GM23248 (cell line): ENCODE data around the gene DSTYK.

ENCODE experiments used
- EZH2 ChIP-seq: fragments of 200-600 bp; sonication (generic); IDR thresholded peaks from 2 replicates; pipeline ENCODE4 v1.6.1; 2018; ENCODE audit warnings: antibody characterized with exemption, mild to moderate bottlenecking; ENCODE audit not compliant: insufficient read depth, poor library complexity, severe bottlenecking
- EZH2phosphoT487 ChIP-seq: fragments of 200-600 bp; sonication (generic); IDR thresholded peaks from 2 replicates; pipeline ENCODE4 v1.6.1; 2018; ENCODE audit warnings: antibody characterized with exemption, moderate library complexity, mild to moderate bottlenecking, low read depth; ENCODE audit not compliant: insufficient read depth

DNA sequence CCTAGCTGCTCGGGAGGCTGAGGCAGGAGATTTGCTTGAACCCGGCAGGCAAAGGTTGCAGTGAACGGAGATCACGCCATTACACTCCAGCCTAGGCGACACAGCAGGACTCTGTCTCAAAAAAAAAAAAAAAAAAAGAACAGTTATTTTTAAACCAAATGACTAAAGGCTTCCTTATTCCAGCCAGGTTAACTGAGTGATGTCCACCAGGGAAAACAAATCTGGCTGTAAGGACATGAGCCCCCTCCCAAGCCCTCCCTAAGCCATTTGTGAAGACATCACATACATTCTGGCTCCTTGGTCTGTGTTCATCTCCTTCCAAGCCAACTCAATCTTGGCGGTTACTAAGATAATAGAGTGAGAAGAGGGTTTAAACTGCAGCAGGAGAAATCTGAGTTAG lies 24.4 kb upstream of the DSTYK start:
- no peak for TF ChIP-seq EZH2
- TF ChIP-seq EZH2phosphoT487 = no peak
